ENCODE measurements around the gene NMNAT1. TPM values are rescaled to one million over a fixed set of nuclear protein-coding genes. Genes with fewer than 3 reads are reported as not detected.

NMNAT1 gene
- total and polyA plus RNA-seq, 2 of the 8 experiments (the other 6 are each of a cell fraction or from before 2014, with no cell fraction given): 2.0 to 2.5 TPM

- TF ChIP-seq NRF1 (IDR thresholded peaks at IDR 0.05; ENCODE audit: low read depth, low read length) (peak; percentile 75), SIX5 (IDR thresholded peaks at IDR 0.05; ENCODE audit: low read depth, low read length) (no peak), GTF2F1 (IDR thresholded peaks at IDR 0.05; ENCODE audit: borderline replicate concordance, low read depth, low read length) (peak; percentile 86; the same call in 1 of the 2 replicates), SP4 (IDR thresholded peaks at IDR 0.05; ENCODE audit: low read length) (peak; percentile 62; the same call in 1 of the 2 replicates), ATF2 (IDR thresholded peaks at IDR 0.05; ENCODE audit: low read length) (no peak), POLR2AphosphoS5 (IDR thresholded peaks at IDR 0.05; ENCODE audit: low read depth, low read length) (peak; percentile 87), CHD2 (IDR thresholded peaks at IDR 0.05; ENCODE audit: low read length) (0 out of 2 replicates have a peak, but pooled peaks have one; percentile 28), RFX5 (IDR thresholded peaks at IDR 0.05; ENCODE audit: borderline replicate concordance, low read depth, low read length) (peak; percentile 43; the same call in 1 of the 2 replicates), KDM5A (IDR thresholded peaks at IDR 0.05; ENCODE audit: low read length) (peak; percentile 76), CTCF (IDR thresholded peaks at IDR 0.05; ENCODE audit: control extremely low read depth in 1 of 3, insufficient read depth in 1 of 3, low read depth in 1 of 3, low read length in 3 of 3) (peak; percentile 83 to 89 (median 86)), YY1 (IDR thresholded peaks at IDR 0.05; ENCODE audit: low read depth, low read length) (peak; percentile 95), SUZ12 (IDR thresholded peaks at IDR 0.05; ENCODE audit: low read length) (no peak), TAF1 (IDR thresholded peaks at IDR 0.05; ENCODE audit: low read depth, low read length) (peak; percentile 82), CBX8 (IDR thresholded peaks at IDR 0.05; ENCODE audit: borderline replicate concordance, low read depth, low read length) (no peak), PHF8 (conservative IDR thresholded peaks at IDR 0.05; ENCODE audit: low read depth, low read length) (no peak; the same call in 1 of the 2 replicates), TEAD4 (IDR thresholded peaks at IDR 0.05; ENCODE audit: low read depth, low read length) (no peak), BCL11A (IDR thresholded peaks at IDR 0.05; ENCODE audit: low read depth in 2 of 2, low read length in 2 of 2) (no peak), CTBP2 (IDR thresholded peaks at IDR 0.05; ENCODE audit: borderline replicate concordance, insufficient read depth, insufficient read length, low read length) (no peak), BACH1 (IDR thresholded peaks at IDR 0.05; ENCODE audit: low read length) (peak; percentile 53), EZH2 (IDR thresholded peaks at IDR 0.05; ENCODE audit: low read depth, low read length, severe bottlenecking) (no peak)
These were observed 89.5 kb downstream of the NMNAT1 start, which contains the start of gene UBE4B (continued) for GRCh38 chr1:10032590-10033358.

Data from H1 (cell line).